ENCODE data around the gene TMEM53. TPM values are rescaled to one million over a fixed set of nuclear protein-coding genes. Genes with fewer than 3 reads are reported as not detected.

Gene TMEM53
- total RNA-seq, 2 experiments from 2014 or later, result 3.0 to 3.5 TPM

DNA sequence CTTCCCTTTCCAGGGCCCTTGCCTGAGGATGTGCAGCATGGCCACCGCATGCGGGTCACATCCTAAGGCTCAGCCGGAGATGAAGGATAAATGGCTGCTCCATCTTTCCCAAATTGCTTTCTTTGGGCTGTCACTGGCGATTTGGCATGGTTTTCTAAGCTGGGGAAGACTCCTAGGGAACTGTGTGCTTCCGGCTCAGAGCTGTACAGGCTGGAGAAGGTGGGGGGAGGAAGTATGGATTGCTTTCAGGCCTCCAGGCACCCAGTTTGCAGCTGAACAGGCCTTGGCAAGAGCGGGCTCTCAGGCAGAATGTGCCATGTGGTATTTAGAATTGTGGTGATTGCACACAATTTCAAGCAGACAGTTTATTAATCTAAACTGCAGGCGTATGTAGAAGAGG is 48.9 kb downstream of the TMEM53 start:
- no peak overlapping the region for H3K27ac Mint-ChIP-seq

DNA sequence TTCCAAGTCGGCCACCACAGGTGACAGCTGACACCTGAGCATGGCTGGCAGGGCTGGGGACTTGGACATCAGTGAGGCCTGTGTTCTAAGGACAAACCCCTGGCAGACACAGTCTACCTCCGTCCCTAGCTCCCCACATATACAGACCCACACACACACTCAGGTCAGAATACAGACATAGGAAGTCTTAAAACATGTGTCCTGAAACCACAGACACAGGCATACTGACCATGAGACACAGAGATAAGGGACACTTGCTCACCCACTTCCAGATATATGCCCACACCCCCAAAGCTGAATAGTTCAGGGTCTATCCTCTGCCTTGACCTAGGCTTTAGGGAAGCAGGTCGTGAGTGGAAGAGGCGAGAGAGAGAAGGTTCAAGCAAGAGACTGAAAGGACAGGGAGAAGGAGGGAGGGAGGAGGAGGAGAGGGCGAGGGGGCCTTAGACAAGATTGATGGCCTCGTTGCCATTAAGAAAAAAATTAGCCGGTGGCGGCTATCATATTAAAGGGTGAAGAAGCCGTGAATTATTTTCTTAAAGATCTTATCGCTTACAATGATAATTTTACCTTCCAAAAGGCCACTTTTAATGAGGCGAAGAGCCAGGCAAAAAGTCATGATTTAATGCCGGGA is 49.9 kb downstream of the TMEM53 start:
- Mint-ChIP-seq H3K9me3 (no peaks in the 10 kb centered on the region), H3K27me3 (no peaks in the 10 kb centered on the region), H3K36me3 (ENCODE audit: low read depth) (no peaks in the 10 kb centered on the region), H3K4me3 (no peak overlapping the region), H3K27ac (no peak overlapping the region), H3K4me1 (no peaks in the 10 kb centered on the region)
- POLR2A ChIA-PET, result no interaction called here
- DNase-seq, result no peak
- CTCF ChIA-PET, result no interaction called here

More for the DNA sequence above, 48.9 kb downstream of the TMEM53 start:
- Mint-ChIP-seq H3K9me3 (no peaks in the 10 kb centered on the region), H3K36me3 (ENCODE audit: low read depth) (no peaks in the 10 kb centered on the region), H3K27me3 (no peaks in the 10 kb centered on the region), H3K4me3 (no peak overlapping the region), H3K4me1 (peaks cover under 1% of the 10 kb centered on the region)
- CTCF ChIA-PET, result no interaction called here
- POLR2A ChIA-PET, result no interaction called here
- no peak for DNase-seq

DNA sequence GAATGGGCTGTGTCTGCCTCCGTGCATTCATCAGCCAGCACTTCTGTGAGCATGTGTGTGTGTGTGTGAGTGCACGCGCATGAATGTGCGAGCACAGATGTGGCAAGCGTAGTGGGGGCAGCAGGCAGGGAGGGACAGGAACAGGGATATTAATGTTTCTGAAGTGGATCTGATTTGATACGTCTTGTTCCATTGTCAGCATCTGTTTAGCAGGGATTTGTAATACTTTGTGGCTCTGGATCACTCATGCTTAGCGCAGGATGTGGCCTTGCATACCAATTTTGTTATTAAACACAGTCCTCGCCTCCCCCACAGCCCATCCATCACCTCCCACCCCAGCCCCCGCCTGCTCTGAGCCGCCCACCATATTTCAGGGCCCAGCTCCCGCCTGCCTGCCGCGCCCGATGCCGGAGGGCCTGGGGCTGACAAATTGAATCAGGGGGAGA is 52.4 kb downstream of the TMEM53 start:
- POLR2A ChIA-PET, result no interaction called here

DNA sequence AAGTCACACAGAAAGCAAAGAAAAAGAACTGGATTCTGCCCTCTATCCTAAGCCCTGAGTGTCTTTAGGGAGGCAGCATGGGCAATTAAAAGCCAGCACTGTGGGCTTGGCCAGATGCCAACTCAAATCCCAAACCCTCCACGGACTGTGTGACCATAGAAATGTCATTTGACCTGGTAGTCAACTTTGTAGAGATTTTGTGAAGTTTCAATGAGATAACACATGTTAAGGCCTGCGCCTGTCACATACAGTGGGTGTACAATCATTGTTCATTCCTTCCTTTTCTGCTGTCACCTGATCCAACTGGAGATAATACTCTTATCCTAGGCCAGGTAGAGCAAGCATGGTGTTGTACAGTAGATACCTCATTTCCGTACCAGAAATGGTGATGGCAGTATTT is 54.2 kb downstream of the TMEM53 start:
- H3K4me3 Mint-ChIP-seq, result no peak overlapping the region
- ChIA-PET CTCF (no interaction called here), POLR2A (no interaction called here)
- no peak overlapping the region for H3K27ac Mint-ChIP-seq
- no peaks in the 10 kb centered on the region for H3K4me1 Mint-ChIP-seq
- DNase-seq, result no peak
- no peaks in the 10 kb centered on the region for H3K9me3 Mint-ChIP-seq
- H3K36me3 Mint-ChIP-seq (ENCODE audit: low read depth), result no peaks in the 10 kb centered on the region
- H3K27me3 Mint-ChIP-seq, result no peaks in the 10 kb centered on the region

More for the DNA sequence above, 52.4 kb downstream of the TMEM53 start:
- Mint-ChIP-seq H3K4me3 (no peak overlapping the region), H3K4me1 (no peaks in the 10 kb centered on the region), H3K36me3 (ENCODE audit: low read depth) (no peaks in the 10 kb centered on the region), H3K9me3 (no peaks in the 10 kb centered on the region), H3K27me3 (no peaks in the 10 kb centered on the region), H3K27ac (no peak overlapping the region)
- CTCF ChIA-PET, result no interaction called here
- no peak for DNase-seq

DNA sequence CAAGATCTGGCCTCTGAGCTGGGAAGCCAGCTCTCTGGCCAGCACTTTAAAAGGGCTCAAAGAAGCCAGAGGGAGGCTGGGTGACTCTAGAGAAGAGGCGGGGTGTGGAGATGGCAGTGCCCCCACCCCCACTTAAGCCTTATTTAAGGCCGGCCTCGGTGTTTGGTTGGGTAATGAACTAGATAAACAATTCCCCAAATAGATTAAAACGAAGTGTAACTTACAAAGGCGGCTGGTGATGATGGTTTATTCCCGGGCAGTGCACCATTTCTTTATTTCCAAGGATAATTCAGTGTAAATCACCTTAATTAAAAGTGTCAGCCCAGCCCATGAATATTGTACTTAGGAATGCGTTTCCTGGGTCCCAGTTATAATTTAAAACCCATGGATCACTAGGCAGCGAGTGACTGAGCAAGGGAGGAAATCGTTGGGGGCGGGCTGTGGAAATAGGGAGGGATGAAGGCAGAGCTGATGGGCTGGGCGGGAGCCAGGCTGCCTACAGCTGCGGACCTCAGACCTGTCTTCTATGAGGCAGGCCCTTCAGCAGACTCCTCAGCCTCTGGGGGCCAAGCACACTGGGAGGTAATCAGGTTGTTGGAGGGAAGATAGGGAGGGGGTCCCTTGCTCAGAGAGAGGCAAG is 54.9 kb downstream of the TMEM53 start:
- H3K9me3 Mint-ChIP-seq, result no peaks in the 10 kb centered on the region
- H3K27ac Mint-ChIP-seq, result no peak overlapping the region
- no peak overlapping the region for H3K4me3 Mint-ChIP-seq
- H3K36me3 Mint-ChIP-seq (ENCODE audit: low read depth), result no peaks in the 10 kb centered on the region
- DNase-seq, result no peak
- ChIA-PET POLR2A (no interaction called here), CTCF (no interaction called here)
- no peaks in the 10 kb centered on the region for H3K4me1 Mint-ChIP-seq
- H3K27me3 Mint-ChIP-seq, result no peaks in the 10 kb centered on the region

DNA sequence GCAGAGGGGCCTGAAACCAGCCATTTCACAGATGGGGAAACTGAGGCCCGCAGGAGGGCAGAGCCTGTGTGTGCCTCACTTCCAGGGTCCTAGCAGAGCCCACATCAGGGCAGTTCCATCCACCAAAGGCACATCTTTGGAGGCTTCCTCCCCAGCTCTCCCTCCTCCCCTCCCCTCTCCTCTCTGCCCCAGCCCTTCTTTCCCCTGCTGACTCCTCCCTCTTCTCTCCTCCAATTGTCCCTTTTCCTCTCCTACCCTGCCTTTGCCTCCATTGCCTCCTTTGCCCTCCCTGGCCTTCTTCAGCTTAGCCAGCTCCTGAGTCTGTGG is 56.6 kb downstream of the TMEM53 start:
- CTCF ChIA-PET, result no interaction called here
- Mint-ChIP-seq H3K27ac (no peak overlapping the region), H3K36me3 (ENCODE audit: low read depth) (no peaks in the 10 kb centered on the region), H3K4me1 (no peaks in the 10 kb centered on the region), H3K4me3 (no peak overlapping the region), H3K27me3 (no peaks in the 10 kb centered on the region), H3K9me3 (no peaks in the 10 kb centered on the region)
- POLR2A ChIA-PET, result no interaction called here
- DNase-seq, result no peak

DNA sequence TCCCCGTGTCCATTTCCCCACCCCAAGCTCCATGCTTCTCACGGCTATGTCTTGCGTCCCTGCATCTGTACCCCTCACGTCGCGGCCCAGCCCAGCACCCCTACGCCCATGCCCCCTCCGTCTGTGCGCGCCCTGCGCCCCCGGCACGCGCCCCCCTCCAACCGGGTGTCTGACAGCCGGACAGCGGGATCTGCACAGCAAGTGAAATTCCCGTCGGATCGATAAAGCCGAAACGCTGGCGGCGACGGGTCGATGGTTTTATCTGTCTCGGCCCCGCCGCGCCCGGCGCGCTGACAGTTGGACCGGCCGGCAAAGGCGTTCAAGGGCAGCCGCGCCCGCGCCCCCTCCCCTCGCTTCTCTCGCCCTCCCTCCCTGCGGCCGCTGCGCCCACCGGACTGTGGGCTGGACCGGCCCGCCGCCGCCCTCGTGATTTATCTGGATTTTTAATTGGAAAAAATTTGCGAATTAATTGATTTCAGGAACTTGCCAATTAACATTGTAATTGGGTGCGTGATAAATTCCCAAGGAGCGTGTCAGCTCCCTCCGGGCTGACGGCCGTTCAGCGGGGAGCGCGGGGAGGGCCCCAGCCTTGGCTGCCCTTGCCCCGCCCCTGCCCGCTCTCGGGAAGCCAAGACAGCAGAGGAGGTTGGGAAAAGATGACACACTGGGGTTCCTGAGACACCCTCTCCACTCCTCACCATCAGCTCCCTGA is 57.1 kb downstream of the TMEM53 start:
- Mint-ChIP-seq H3K36me3 (ENCODE audit: low read depth) (no peaks in the 10 kb centered on the region), H3K27me3 (no peaks in the 10 kb centered on the region), H3K4me3 (no peak overlapping the region), H3K4me1 (no peaks in the 10 kb centered on the region), H3K9me3 (no peaks in the 10 kb centered on the region), H3K27ac (no peak overlapping the region)
- ChIA-PET CTCF (no interaction called here), POLR2A (no interaction called here)
- DNase-seq, result no peak

DNA sequence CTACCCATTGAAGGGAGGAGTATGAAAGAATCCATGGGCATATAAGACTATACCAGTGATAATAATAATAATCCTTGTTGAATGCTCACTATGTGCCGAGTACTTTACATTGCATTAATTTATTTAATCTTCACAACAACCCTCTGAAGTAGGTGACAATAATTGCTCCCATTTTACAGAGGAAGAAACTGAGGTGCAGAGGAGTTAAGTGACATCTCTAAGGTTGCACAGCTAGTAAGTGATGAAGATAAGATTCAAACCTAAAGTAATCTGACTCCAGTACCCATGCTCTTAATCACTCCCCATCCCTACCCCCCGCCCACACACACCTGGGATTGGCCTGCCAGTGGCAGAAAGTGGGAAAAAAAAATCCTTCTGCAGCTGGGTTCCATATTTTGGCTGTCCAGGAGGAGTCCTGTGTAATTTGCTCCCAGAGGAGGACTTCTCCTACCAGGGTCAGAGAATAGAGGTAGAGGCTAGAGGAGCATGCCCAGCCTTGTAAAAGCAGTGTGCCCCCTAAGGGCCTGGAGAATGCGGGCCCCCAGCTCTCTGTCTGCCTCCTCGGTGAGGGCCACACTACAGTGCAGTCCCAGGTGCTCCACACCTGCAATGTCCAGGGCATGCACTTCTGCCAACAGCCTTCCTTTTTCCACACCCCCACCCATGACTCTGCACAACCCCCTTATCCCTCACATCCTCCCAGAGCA is 57.8 kb downstream of the TMEM53 start:
- ChIA-PET CTCF (interaction anchor here (0.8 to 1.3 kb wide), 2 partner anchors 22 to 36 kb away, joined by 3 to 5 read pairs; no protein-coding TSS in a partner anchor), POLR2A (no interaction called here)
- no peaks in the 10 kb centered on the region for H3K36me3 Mint-ChIP-seq (ENCODE audit: low read depth)

DNA sequence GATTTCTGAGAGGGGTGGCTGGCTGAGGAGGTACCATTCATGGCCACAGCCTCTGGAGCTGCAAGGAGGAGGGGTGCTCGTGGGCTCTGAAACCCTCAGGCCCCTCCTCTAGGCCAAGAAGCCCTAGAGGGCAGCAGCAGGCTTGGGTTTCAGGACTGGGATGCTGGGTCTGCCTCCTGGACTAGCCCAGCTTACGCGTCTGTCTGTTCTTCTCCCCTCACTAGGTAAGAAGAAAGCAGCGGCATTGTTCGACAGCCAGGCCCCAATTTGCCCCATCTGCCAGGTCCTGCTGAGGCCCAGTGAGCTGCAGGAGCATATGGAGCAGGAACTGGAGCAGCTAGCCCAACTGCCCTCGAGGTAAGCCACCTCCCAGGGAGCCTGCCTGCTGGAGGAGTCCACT is 60.3 kb downstream of the TMEM53 start:
- H3K9me3 Mint-ChIP-seq, result no peaks in the 10 kb centered on the region
- CTCF ChIA-PET, result interaction anchor here (1.7 kb wide), 1 partner anchor 39 kb away, joined by 7 read pairs; no protein-coding TSS in a partner anchor

More for the DNA sequence above, 57.8 kb downstream of the TMEM53 start:
- no peak for DNase-seq
- H3K4me1 Mint-ChIP-seq, result no peaks in the 10 kb centered on the region
- no peak overlapping the region for H3K4me3 Mint-ChIP-seq
- H3K9me3 Mint-ChIP-seq, result no peaks in the 10 kb centered on the region
- H3K27ac Mint-ChIP-seq, result no peak overlapping the region
- H3K27me3 Mint-ChIP-seq, result no peaks in the 10 kb centered on the region

DNA sequence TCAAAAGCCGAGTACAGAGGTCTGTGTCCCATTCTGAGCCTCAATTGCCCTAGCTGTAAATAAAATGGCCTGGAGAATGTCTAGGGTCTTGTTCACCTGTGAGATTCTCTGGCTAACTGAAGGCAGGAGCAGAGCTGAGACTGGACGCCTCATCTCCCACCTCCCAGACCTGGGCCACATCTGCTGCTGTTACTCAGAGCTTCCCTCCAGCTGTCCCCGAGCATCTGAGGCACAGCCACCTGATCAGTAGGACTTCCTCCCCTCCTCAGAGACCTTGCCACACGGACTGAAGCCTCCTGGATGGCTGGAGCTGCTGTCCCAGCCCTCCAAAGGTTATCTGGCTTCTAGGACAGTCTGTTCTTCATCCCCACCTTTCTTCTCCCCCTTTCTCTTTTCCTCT is 62.4 kb downstream of the TMEM53 start:
- ChIA-PET POLR2A (interaction anchor here (0.6 kb wide), 1 partner anchor 343 kb away, joined by 3 read pairs; no protein-coding TSS in a partner anchor), CTCF (interaction anchor here (0.6 kb wide), 2 partner anchors 27 to 176 kb away, joined by 3 read pairs; no protein-coding TSS in a partner anchor)
- Mint-ChIP-seq H3K9me3 (no peaks in the 10 kb centered on the region), H3K4me3 (no peak overlapping the region), H3K27me3 (no peaks in the 10 kb centered on the region), H3K27ac (no peak overlapping the region), H3K36me3 (ENCODE audit: low read depth) (no peaks in the 10 kb centered on the region), H3K4me1 (no peaks in the 10 kb centered on the region)
- no peak for DNase-seq

More for the DNA sequence above, 60.3 kb downstream of the TMEM53 start:
- H3K4me3 Mint-ChIP-seq, result no peak overlapping the region
- no peak for DNase-seq
- POLR2A ChIA-PET, result no interaction called here
- H3K27ac Mint-ChIP-seq, result no peak overlapping the region
- H3K4me1 Mint-ChIP-seq, result no peaks in the 10 kb centered on the region
- H3K36me3 Mint-ChIP-seq (ENCODE audit: low read depth), result no peaks in the 10 kb centered on the region
- H3K27me3 Mint-ChIP-seq, result no peaks in the 10 kb centered on the region

DNA sequence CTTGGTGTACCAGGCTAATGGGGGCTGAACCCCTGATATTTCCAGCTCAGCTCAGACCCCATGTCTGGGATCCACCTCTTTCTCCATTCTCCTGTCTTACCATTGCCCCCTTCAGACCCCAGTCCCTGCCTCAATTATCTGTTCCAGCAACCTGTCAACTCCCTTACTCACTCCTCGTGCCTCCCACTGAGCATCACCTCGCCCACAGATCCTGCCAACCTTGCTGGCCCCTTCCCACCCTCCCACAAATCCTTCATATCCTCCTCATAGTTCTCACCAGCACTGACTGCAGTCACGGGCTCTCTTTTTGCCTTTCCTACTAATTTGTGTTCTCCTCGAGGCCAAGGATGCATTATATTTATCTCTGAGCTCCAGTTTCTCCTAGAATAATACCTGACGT is 62.9 kb downstream of the TMEM53 start:
- POLR2A ChIA-PET, result interaction anchor here (0.6 kb wide), 1 partner anchor 342 kb away, joined by 3 read pairs; no protein-coding TSS in a partner anchor
- CTCF ChIA-PET, result interaction anchor here (0.6 kb wide), 1 partner anchor 175 kb away, joined by 3 read pairs; no protein-coding TSS in a partner anchor
- no peaks in the 10 kb centered on the region for H3K9me3 Mint-ChIP-seq

DNA sequence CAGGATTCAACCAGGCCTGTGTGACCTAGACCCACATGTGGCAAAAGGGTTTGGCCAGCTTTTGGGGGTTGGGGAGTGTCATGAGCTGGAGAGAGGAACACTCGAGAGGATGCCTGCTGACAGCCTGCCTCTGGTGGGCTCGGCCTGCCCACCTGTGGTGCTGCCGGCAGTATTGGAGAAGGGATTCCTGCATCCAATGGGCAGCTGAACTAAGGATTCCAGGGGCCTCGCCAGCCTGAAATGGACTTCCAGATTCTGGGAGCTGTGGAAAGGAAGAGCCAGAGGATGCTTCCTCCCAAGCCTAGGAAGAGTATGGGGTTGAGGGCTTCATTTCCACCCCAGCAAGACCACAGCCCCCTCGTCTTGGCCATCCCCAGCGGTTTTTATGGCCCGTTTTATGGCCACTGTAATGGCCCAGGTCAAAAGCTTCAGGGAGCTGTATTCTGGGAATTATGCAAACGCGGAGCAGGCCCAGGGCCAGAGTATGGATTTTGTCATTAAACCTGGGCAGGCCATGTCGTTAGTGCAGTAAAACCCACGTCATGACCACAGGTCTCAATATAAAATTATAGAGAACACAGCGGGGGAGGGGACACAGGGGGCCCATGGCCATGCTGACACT is 63.6 kb downstream of the TMEM53 start:
- Mint-ChIP-seq H3K9me3 (no peaks in the 10 kb centered on the region), H3K27ac (no peak overlapping the region), H3K4me3 (no peak overlapping the region), H3K36me3 (ENCODE audit: low read depth) (no peaks in the 10 kb centered on the region), H3K4me1 (no peaks in the 10 kb centered on the region), H3K27me3 (no peaks in the 10 kb centered on the region)
- CTCF ChIA-PET, result interaction anchor here (0.6 to 1.7 kb wide), 3 partner anchors 42 to 245 kb away, joined by 3 to 5 read pairs (median 3); no protein-coding TSS in a partner anchor
- no peak for DNase-seq
- POLR2A ChIA-PET, result no interaction called here

More for the DNA sequence above, 62.9 kb downstream of the TMEM53 start:
- no peak overlapping the region for H3K27ac Mint-ChIP-seq
- no peaks in the 10 kb centered on the region for H3K4me1 Mint-ChIP-seq
- no peaks in the 10 kb centered on the region for H3K27me3 Mint-ChIP-seq
- DNase-seq, result no peak
- no peaks in the 10 kb centered on the region for H3K36me3 Mint-ChIP-seq (ENCODE audit: low read depth)
- H3K4me3 Mint-ChIP-seq, result no peak overlapping the region

Measured in activated CD4-positive, alpha-beta T cell treated with anti-CD3 and anti-CD28 coated beads, Interleukin-2, amount 10 ng/mL, durations not matched to agents 7 days and 5 days (primary cell).